ENCODE data around the gene PGS1.

Gene PGS1

DNA sequence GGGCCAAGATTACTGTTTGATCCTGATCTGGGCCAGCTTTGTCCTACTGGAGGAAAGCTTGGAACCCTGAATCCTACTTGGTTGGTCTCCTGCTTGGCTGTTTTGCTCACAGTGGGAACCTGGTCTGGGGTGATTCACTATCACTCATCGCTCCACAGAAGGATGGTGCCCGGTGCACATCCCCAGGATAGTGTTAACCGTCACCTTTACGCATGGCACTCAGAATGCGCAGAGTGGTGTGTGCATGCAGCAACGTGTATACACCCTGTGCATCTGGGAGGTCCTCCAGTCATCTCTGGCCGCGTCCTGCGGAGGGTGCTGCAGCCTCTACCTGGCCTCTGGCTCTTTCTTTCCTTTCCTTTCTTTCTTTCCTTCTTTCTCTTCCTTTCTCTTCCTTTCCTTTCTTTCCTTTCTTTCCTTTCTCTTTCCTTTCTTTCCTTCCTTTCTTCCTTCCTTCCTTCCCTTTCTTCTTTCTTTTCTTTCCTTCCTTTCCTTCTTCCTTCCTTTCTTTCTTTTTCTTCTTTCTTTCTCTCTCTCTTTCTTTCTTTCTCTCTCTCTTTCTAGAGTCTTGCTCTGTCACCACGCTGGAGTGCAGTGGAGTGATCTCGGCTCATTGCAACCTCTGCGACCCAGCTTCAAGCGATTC lies 31.7 kb upstream of the PGS1 start:
- peak in 1 of 4 experiments; percentile 3 for DNase-seq

GRCh38 chr17:78347453-78347852 lies 31.0 kb upstream of the PGS1 start:
- peak in 1 of 4 experiments; percentile 2 for DNase-seq

DNA sequence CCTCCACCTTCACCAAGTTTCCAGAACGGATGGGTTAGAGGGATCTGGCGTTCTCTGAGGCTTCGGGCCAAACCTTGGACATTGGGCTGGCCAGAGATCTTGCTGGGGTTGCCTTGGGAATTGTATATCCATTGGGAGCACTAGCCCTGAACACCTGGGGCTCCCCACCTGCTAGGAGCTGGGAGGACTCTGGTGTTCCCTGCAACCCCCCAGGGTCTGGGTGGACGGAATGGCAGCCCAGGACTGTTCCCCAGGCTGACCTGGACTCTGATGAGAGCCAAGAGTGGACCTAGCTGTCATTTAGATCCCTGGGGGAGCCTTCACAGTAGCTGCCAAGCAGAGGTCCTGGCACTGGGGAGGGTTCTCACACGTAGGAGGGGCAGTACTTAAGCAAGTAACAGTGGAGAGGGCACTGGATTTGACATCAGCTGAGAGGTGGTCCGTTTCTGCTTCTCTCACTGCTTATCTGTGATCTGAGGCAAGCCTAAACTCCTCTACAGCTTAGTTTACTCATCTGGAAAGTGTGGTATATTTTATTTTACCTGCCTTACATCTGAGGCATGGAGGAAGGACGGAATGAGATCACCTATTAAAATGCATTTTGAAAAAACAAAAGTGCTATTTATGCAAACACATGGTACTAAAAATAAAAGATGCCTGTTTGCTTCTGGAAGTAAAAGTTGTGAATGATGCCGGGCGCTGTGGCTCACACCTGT lies 30.2 kb upstream of the PGS1 start:
- DNase-seq, result peak in 1 of 4 experiments; percentile 1

- peak; percentile 54 to 74 (median 68) for DNase-seq
Observed at GRCh38 chr17:78349891-78350642, 28.4 kb upstream of the PGS1 start.

DNA sequence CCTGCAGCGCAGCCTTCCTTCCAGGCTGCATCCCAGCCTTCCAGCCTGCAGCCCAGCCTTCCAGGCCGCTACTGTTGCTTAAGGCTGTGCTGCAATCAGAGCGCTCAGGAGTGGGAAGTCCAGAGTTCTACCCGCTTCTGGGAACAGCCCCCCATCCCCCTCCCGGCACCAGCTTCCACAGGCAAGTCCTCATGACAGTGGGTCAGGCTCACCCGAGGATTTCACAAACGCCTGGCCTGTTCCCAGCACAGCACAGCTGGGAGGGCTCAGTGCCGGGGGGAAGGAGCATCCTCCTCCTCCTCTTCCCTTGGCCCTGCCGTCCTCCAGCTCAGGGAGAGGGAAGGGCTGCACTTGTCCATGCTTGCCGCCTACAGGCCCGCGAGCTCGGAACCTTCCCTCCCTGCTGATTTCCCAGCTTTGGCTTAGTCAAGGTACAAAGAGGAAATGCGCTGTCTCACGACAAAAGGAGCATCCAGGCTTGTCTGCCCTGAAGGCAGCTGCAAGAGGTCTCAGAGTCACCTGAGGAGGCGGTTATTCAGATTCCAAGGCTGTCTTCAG lies 26.9 kb upstream of the PGS1 start:
- DNase-seq, result peak; percentile 92 to 96 (median 94)

DNA sequence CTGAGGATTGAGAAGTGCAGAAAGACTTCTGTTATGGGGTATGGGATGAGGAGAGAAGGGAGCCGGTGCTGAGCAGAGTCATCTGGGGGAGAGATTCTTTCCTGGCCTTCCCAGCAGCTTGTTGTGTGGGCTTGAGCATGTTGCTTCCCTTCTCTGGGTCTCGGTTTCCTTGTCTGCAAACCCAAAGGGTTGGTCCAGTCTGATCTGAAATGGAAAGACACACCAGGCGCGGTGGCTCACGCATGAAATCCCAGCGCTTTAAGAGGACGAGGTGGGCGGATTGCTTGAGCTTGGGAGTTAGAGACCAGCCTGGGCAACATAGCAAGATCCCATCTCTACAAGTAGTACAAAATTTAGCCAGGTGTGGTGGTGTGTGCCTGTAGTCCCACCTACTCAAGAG lies 24.6 kb upstream of the PGS1 start:
- peak in 3 of 4 experiments; percentile 51 to 66 (median 52) for DNase-seq

- DNase-seq, result no peak
Observed at GRCh38 chr17:78355045-78355641, 23.3 kb upstream of the PGS1 start.

DNA sequence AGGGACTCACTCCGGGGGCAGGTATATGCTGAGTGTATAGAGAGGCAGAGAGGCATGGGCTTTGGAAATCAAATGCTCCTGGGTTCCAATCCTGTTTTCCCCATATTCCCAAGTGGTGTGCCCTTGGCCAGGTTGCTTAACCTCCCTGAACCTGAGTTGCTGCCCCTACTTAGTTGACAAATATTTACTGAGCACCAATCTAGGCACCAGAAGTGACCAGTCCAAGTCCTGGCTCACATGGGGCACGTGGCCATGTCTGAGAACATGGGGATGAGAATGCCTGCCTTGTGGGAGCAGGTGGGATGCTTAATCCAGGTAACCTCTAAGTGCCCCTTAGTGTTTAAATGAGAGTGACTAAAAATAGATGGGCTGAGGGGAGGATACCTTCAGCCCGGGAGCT lies 22.7 kb upstream of the PGS1 start:
- DNase-seq, result no peak

DNA sequence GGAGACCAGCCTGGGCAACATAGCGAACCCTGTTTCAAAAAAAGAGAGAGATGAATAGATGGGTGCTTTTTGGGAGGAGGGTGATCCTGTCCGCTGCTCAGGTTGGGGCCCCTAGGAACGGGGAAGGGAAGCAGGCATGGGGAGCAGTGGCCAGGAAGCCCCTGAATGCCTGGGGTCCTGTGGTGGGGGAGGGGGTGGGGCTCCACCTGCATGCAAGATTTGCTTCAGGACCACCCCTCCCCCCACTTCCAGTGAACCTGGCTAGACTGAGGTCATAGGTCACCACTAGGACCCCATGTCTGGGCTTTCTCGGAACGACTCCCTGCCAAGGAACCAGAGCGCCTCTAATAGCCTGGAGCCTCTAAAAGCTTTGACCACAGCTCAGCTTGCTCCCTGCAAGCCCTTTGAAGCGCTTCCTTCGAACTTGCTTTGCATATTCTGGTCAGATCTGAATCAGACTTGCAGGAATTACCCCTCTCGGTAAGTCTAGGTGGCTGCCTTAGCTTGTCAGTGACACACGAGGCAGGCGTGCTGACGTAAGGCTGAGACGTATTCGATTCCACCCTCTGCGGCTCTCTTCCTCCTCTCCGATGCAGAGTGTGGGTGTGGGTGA lies 22.2 kb upstream of the PGS1 start:
- DNase-seq, result peak; percentile 86 to 96 (median 90)

GRCh38 chr17:78357177-78357586 lies 21.3 kb upstream of the PGS1 start:
- peak in 1 of 4 experiments; percentile 38 for DNase-seq

DNA sequence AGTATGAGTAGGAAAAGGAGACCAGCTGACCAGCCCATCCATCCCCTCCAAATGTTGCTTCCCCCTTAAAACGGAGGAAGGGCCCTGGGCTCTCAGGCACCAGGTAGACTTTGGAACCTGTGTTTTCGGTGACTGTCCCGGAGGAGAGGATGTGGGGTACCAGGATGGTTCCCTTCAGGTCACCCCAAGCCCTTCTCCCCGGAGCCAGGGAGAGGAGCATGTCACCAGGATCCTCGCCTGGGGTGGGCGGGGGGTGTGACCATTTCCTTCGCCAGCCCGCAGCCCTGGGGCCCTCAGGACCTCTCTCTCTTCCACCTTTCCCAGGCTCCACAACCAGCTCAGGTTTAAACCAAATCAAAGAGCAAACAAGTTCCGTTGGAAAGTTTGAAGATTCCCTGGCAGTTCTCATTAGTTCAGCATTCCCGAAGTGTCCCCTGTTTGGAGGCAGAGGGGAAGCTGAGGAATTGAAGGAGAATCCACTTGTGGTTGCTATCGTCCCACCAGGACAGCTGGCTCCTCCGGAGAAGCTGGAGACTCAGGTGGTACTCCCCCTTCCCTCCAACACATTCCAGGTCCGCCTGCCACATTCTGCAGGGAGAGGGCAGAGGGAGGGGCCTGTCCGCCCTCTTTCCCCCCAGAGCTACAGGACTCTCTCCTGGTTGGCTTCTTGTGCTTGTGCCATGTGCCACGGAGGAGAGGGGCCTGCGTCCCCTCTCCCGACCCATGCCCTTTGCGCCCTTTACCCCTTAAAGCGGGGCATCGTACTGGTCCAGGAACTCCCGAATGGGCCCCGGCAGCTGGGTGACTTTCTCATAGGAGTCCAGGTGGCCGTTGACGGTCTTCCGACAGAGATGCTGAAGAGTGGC lies 20.5 kb upstream of the PGS1 start:
- DNase-seq, result no peak

- DNase-seq, result no peak
Observed at GRCh38 chr17:78358538-78359320, 19.7 kb upstream of the PGS1 start.

DNA sequence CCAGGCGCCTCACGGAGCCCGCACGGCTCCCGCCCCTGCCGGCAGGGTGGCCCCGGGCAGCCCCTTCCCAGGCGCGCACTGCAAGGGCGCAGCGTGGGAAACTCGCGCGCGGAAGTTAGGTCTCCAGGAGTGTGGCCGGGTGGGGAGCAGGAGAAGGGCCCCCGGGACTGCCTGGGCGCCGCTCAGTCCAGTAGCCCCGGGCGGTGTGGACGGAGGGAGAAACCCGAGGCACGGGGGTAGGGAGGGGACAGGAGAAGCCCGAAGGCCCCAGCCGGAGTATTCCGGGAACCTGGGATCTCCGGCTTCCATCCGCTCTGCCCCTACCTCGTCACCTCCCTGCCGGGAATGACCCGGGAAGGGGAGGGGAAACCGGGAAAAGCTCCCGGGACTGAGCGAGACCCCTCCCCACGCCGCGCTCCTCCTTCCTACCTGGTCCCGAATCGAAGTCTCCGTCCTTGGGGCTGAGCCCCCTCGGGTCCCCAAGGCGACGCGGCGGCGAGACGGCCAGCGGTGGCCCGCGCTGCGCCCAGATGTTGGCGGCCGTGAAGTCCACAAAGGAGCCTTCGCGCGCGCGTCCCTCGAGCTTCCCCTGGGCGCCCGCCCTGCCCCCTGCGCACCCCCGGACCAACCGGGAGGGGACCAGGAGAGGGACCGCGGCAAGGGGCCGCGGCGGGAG lies 19.0 kb upstream of the PGS1 start:
- DNase-seq, result peak in 2 of 4 experiments; percentile 40 to 58

DNA sequence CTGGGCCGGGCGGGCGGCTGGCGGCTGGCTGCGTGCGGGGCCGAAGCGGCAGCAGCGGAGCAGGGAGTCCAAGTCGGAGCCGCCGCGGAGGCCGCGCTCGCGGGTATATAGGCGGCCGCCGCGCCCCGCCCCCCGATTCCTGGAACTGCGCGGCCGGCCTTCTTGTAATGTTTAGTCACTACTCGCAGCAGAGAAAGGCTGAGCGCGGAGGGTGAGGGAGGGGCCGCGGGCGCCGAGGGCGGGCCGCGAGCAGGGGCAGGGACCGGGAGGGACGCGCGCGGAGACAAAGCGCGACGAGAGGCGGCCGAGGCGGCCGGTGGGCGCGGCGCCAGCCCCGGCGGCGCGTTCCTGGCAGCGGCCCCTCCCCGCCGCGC lies 18.5 kb upstream of the PGS1 start, which contains the start of gene SOCS3:
SOCS3 (minus strand) TSS at position 81 of the 374 bp plus-strand sequence. CDS start 982 bp downstream, outside the sequence.
- DNase-seq, result peak; percentile 96 to 98 (median 96)

DNA sequence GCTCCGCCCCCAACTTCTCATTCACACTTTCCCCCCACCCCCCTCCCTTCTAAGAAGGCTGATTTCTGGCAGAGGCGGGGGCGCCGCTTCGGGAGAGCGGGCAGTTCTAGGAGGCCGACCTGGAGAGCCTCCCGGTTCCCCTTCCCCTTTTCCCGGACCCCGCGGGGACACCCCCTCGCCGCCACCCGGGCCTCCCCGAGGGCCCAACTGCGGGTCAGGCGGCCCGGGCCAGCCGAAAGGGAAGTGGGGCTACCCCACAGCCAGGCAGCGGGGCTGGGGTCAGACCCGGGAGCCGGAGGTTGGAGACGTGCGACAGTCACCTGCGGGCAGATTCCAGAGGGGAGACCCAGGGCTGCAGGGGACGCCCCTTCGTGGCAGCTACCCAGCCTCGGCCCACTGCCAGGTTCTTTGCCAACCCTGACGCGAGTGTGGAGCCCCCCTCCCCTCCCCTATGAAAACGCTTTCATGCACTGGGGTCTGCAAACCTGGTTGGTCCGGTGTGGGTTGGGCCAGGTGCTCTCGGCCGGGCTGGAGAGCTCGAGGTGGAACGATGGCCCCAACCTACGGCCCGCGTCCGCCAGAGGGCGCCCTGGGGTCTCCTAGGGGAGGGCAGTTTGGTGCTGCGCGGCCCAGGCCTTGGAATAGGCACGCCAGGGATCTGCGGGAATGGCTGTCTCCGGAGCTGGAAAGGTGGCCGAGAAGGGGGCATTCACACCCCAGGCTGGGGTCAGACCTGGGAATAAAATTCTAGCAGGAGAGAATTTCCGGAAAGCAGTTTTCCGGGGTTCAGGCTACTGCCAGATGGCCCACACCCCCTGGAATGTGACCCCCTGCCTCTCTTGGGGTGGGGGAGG lies 17.9 kb upstream of the PGS1 start:
- DNase-seq, result peak; percentile 88 to 97 (median 94)

DNA sequence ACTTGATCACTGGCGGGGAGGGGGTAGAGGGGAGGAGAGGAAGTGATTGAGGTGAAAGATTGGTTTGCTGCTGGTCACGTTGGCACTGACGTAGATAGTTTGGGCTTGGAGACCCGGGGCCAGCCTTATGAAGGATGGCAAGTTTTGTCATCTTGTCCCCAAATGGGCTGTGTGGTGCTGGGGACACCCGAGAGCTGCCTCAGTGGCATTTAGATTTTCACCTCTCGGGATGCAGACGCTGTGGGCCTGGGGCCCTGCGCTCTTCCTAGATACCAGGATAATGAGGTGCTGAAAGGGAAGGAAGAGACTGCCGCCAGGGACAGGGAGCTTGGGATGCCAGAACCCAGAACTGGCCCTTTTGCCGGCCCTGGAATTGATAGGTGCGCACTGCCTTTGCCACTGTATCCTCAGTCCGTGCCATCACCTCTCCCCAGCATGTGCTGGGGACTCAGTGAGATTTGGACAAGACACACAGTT lies 17.2 kb upstream of the PGS1 start:
- no peak for DNase-seq

DNA sequence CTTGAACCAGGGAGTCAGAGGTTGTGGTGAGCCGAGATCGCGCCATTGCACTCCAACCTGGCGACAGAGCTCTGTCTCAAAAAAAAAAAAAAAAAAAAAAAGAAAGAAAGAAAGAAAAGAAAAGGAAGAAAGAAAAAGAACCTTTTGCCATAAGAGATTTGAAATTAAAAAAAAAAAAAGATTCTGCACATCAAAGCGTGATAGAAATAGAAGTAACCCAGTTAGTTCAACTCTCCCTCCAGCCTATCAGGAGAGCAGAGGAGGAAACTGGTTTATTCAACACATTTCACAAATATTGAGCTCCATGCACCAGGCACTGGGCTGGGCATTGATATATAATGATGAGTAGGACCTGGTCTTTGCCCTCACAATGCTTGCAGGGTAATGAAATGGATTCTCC lies 16.2 kb upstream of the PGS1 start:
- no peak for DNase-seq

GRCh38 chr17:78362671-78363070 lies 15.8 kb upstream of the PGS1 start:
- DNase-seq, result no peak

Measured in suppressor macrophage (primary cell).